Measurements from ENCODE around the gene PPP2R3A. TPM values are rescaled to one million over a fixed set of nuclear protein-coding genes. Genes with fewer than 3 reads are reported as not detected.

PPP2R3A gene
- total RNA-seq, 3 donors from 2014 or later (not counting 1 experiment from before 2014, with no cell fraction given), result 0.35 to 0.43 (median 0.40) TPM

DNA sequence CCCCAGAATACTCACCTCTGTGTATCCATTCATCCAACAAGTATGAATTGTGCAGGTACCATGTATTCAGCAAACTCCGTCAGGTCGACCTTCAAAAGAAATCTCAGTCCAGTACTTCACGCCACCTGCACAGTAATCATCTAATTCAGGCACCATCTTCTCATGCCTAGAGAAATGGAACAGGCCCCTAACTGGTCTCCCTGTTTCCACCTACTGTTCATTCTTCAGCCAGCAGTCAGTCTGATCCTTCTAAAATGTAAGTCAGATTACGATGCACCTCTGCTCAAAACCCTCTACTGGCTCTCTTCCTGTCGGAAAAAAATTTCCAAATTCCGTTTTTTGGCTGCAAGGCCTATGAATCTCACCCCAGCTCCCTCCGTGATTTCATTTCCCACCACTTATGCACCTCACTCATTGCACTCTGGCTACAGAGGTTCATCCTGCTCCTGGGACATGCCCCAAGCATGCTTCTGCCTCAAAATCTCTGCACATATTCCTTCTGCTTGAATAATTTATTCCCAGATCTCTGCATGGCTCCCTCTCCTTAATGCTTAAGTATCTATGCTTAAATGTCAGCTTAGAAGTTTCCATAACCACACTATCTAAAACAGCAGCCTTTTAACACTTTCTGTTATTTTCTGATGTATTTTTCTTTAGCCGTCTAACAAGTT lies 47.5 kb upstream of the PPP2R3A start:
- Mint-ChIP-seq H3K27me3 (ENCODE audit: low read depth in 2 of 2) (peaks cover 0 to 16% of the 10 kb centered on the region in 2 donors), H3K4me1 (no peaks in the 10 kb centered on the region), H3K4me3 (no peak overlapping the region), H3K27ac (no peak overlapping the region), H3K9me3 (no peaks in the 10 kb centered on the region), H3K36me3 (no peaks in the 10 kb centered on the region)
- Histone ChIP-seq H3K4me3 (ENCODE audit: low read length) (no peak overlapping the region), H3K4me1 (ENCODE audit: control insufficient read depth, insufficient read depth, low read length) (no peaks in the 10 kb centered on the region), H3K27me3 (ENCODE audit: control insufficient read depth, insufficient read depth, low read length) (no peaks in the 10 kb centered on the region), H3K9me3 (ENCODE audit: control insufficient read depth, insufficient read depth, low read length) (no peaks in the 10 kb centered on the region), H3K27ac (ENCODE audit: low read length) (no peak overlapping the region), H3K36me3 (ENCODE audit: control insufficient read depth, insufficient read depth, low read length) (no peaks in the 10 kb centered on the region)
- WGBS (ENCODE audit: insufficient coverage), result 86% methylated on average over 7 of the region's 8 CpGs
- ATAC-seq (no peak), DNase-seq (no peak)
- TF ChIP-seq, protein P1, sequence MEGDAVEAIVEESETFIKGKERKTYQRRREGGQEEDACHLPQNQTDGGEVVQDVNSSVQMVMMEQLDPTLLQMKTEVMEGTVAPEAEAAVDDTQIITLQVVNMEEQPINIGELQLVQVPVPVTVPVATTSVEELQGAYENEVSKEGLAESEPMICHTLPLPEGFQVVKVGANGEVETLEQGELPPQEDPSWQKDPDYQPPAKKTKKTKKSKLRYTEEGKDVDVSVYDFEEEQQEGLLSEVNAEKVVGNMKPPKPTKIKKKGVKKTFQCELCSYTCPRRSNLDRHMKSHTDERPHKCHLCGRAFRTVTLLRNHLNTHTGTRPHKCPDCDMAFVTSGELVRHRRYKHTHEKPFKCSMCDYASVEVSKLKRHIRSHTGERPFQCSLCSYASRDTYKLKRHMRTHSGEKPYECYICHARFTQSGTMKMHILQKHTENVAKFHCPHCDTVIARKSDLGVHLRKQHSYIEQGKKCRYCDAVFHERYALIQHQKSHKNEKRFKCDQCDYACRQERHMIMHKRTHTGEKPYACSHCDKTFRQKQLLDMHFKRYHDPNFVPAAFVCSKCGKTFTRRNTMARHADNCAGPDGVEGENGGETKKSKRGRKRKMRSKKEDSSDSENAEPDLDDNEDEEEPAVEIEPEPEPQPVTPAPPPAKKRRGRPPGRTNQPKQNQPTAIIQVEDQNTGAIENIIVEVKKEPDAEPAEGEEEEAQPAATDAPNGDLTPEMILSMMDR (IDR thresholded peaks at IDR 0.05), result no peak
- intact Hi-C loops (cut with micrococcal nuclease), result no loop called here

GRCh38 chr3:135918600-135918999 lies 46.9 kb upstream of the PPP2R3A start:
- ATAC-seq (no peak), DNase-seq (no peak)
- H3K27ac ChIP-seq (ENCODE audit: low read length), result no peak overlapping the region
- Mint-ChIP-seq H3K9me3 (no peaks in the 10 kb centered on the region), H3K27me3 (ENCODE audit: low read depth in 2 of 2) (peaks cover 3 to 16% of the 10 kb centered on the region in 2 donors), H3K36me3 (no peaks in the 10 kb centered on the region), H3K27ac (no peak overlapping the region), H3K4me1 (no peaks in the 10 kb centered on the region), H3K4me3 (no peak overlapping the region)
- H3K4me3 ChIP-seq (ENCODE audit: low read length), result no peak overlapping the region
- no peaks in the 10 kb centered on the region for H3K36me3 ChIP-seq (ENCODE audit: control insufficient read depth, insufficient read depth, low read length)
- no peaks in the 10 kb centered on the region for H3K9me3 ChIP-seq (ENCODE audit: control insufficient read depth, insufficient read depth, low read length)
- TF ChIP-seq, protein P1 (IDR thresholded peaks at IDR 0.05), result no peak
- intact Hi-C loops (cut with micrococcal nuclease), result no loop called here
- no peaks in the 10 kb centered on the region for H3K4me1 ChIP-seq (ENCODE audit: control insufficient read depth, insufficient read depth, low read length)
- WGBS (ENCODE audit: insufficient coverage), result 50% methylated on average over 1 of the region's 1 CpG
- H3K27me3 ChIP-seq (ENCODE audit: control insufficient read depth, insufficient read depth, low read length), result no peaks in the 10 kb centered on the region

DNA sequence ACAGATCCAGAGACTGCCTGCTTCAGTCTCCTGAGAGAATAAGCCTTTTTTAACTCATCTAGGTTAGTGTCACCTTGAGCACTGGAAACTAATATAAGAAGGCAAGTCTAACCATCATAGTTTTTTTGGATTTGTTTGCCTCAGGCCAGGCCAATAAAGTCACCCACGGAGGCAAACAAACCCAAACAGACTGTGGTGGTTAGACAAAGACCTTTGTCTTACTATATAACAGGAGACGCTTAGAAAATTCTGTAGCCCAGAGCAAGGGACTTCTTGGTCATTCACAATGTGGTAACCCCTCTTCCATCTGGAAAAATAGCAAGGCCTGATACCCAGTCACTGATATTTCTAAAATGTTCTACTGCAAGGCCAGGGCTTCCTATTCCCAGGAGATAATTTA lies 45.3 kb upstream of the PPP2R3A start:
- intact Hi-C loops (cut with micrococcal nuclease), result no loop called here
- Mint-ChIP-seq H3K27me3 (ENCODE audit: low read depth in 2 of 2) (peaks cover 7 to 16% of the 10 kb centered on the region in 2 donors), H3K9me3 (peaks cover 0 to 8% of the 10 kb centered on the region in 2 donors), H3K4me1 (no peaks in the 10 kb centered on the region), H3K36me3 (no peaks in the 10 kb centered on the region), H3K4me3 (no peak overlapping the region), H3K27ac (no peak overlapping the region)
- ATAC-seq, result no peak
- Histone ChIP-seq H3K9me3 (ENCODE audit: control insufficient read depth, insufficient read depth, low read length) (no peaks in the 10 kb centered on the region), H3K36me3 (ENCODE audit: control insufficient read depth, insufficient read depth, low read length) (no peaks in the 10 kb centered on the region), H3K4me3 (ENCODE audit: low read length) (no peak overlapping the region), H3K27ac (ENCODE audit: low read length) (no peak overlapping the region), H3K27me3 (ENCODE audit: control insufficient read depth, insufficient read depth, low read length) (no peaks in the 10 kb centered on the region), H3K4me1 (ENCODE audit: control insufficient read depth, insufficient read depth, low read length) (no peaks in the 10 kb centered on the region)
- TF ChIP-seq, protein P1 (IDR thresholded peaks at IDR 0.05), result no peak
- DNase-seq, result no peak
- 79% methylated on average over 2 of the region's 2 CpGs for WGBS (ENCODE audit: insufficient coverage)

DNA sequence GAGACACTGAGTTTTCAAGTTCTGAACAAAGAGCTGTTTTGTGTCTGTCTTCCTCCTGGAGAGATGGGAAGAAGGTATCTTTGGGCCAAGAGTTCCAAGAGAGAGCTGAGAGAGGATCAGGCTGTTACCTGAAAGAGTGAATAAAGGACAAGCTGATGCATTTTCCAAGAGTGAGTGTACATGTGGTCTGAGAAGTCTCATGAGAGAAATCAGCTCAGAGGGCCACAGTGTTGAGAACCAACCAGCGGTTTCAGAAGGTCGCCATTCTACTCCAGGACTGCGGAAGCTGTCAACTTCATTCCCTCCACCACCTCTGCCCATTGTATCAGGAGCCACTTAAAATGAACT lies 42.7 kb upstream of the PPP2R3A start:
- Histone ChIP-seq H3K27me3 (ENCODE audit: control insufficient read depth, insufficient read depth, low read length) (no peaks in the 10 kb centered on the region), H3K4me3 (ENCODE audit: low read length) (no peak overlapping the region), H3K36me3 (ENCODE audit: control insufficient read depth, insufficient read depth, low read length) (no peaks in the 10 kb centered on the region), H3K9me3 (ENCODE audit: control insufficient read depth, insufficient read depth, low read length) (no peaks in the 10 kb centered on the region), H3K27ac (ENCODE audit: low read length) (no peak overlapping the region), H3K4me1 (ENCODE audit: control insufficient read depth, insufficient read depth, low read length) (no peaks in the 10 kb centered on the region)
- peaks cover 0 to 9% of the 10 kb centered on the region in 2 donors for H3K9me3 Mint-ChIP-seq
- H3K36me3 Mint-ChIP-seq, result no peaks in the 10 kb centered on the region
- WGBS (ENCODE audit: insufficient coverage), result 85% methylated on average over 3 of the region's 3 CpGs
- DNase-seq (no peak), ATAC-seq (no peak)
- H3K4me1 Mint-ChIP-seq, result no peaks in the 10 kb centered on the region
- TF ChIP-seq, protein P1 (IDR thresholded peaks at IDR 0.05), result no peak
- peaks cover 7 to 16% of the 10 kb centered on the region in 2 donors for H3K27me3 Mint-ChIP-seq (ENCODE audit: low read depth in 2 of 2)
- H3K27ac Mint-ChIP-seq, result no peak overlapping the region
- H3K4me3 Mint-ChIP-seq, result no peak overlapping the region
- intact Hi-C loops (cut with micrococcal nuclease), result no loop called here
